ENCODE measurements around the gene UBE2Q2.
"Not testable (repeated sequence)": the region's sequence is repeated elsewhere in the genome, so short reads cannot be mapped to it uniquely, and the experiment has no call there.

The UBE2Q2 gene

DNA sequence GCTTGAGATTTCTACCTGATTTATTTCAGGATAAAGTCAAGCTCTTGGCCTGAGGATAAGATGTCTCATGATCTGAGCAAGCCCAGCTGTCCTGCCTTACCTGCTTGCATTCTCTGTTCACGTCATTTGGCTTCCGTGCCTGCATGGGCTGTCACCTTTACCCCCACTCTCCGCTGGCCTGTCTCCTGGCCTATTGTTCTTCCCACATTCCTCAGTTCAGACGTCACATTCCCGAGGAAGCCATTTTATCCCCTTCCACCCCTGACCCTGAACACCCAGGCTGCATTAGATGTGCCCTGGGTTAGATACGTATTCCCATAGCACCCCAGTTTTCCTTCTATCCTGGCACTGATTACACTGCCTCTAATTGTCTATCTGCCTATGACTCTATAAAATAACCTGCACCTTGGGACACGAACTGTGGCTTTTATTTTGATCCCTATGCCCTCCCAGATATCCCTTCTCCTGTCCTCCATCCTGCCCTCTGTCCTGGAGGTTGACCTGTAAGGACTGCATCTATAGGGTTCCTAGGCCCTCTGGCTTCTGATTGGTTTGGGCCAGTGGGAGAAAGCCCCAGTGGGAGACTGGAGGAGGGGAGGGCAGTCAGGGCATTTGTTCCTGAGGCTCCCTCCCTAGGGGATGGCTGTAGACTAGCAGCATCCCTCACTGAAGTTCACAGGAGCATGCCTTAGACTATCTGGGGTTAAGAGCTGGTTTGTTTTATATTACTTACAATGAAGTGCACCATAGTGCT, 19.2 kb upstream of the UBE2Q2 start:
- no peak for DNase-seq (ENCODE audit: low spot score)

DNA sequence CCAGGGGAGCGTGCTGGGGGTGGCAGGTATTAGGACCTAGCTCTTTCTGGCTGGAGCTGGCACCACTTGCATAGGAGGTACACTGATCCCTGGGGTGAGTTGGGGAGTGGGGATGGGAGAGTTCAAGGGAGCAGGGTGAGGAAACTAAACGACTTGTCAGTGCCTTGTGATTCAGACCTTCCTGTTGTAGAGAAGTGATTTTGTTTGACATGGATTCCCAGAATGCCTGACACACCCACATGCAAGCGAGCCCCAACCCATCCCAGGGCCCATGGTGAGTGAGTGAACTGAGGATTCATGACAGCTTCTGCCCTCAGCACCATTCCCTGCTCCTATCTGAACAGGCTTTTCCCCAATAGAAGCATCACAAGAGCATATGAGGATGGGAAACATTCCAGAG, 15.6 kb upstream of the UBE2Q2 start:
- DNase-seq (ENCODE audit: low spot score): no peak

DNA sequence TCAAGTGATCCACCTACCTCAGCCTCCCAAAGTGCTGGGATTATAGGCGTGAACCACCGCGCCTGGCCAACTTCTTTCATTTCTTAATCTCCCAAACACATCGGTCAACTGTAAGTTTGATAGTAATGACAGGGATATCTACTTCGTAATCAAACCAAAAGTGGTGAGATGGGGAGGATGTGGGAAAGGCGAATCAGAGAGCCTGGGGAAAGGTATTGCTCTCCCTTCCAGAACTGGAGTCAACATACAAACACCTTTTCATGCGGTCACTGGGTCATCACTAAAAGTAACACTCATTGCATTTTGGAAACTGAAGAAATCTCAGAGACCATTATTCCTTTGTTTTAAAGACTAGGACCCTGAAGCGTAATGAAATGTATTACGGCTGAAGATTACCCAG, 14.8 kb upstream of the UBE2Q2 start:
- no peak for DNase-seq (ENCODE audit: low spot score)

DNA sequence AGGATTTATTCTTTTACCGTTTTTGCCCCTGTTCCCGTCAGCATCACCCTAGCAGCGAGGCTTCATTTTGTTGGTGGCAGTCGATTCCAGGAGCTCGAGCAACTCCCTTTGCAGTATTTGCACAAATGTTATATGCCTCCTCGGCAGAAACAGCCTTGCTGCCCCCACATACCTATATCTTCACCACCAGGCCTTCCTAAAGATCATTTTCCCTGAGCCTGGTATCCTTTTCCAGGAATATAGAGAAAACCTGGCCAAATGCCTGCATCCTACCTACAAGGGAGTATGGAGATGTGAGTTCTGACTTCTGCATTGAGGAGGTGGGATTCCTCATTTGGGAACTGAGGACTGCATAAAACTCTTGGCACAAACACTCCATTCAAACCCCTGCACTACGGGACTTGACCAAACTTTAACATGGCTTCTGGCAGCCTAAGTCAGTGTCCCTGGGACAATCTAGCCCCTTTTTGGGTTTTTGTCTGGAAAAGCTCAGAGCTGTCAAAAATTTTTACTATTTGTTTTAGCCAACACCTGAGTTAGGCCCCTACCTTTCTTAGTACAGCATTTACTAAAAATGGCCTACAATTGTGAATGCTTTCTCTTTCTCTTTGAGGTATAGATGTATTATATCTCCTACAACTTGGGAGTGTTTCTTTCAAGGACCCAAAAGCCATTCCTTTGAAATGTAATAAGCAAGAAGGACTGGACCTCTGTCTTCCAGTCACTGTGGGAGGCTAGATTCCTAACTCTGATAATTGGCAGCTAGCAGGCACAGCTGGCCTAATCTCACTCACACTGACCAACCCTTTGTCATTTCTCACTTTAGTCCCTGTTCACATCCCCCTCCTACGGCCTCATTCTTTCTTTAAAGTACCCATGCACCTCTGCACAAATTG, 12.1 kb upstream of the UBE2Q2 start:
- DNase-seq (ENCODE audit: low spot score): no peak

DNA sequence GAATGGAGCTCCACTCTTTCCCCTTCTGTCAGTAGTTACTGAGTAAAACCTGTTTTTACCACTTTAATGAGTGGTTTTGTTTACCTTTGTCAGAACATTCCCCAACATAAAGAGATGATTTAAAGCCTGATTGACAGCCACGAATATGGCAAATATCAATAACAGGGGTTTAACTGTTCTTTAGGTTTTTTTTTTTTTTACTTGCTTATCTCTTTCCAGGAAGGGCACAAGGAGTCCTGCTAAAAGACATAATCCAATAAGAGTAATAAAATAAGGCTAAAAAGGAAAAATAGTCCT, 11.5 kb upstream of the UBE2Q2 start:
- no peak for DNase-seq (ENCODE audit: low spot score)

DNA sequence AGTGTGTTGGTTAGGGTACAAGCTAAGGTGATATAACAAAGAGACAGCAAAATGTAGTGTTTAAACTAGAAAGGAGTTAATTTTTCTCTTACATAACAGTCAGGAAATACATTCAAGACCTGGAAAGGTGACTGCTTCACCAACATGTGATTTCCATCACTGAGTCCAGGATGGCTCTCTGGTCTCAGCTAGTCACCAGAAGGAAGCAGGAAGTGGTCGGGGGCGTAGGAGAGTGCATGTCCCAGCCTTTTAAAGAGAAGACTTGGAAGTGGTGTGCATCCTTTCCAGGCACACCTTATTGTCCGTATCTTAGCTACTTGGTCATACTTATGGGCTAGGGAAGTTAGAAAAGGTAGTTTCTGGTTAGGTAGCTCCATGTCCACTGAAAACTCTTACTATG, 11.1 kb upstream of the UBE2Q2 start:
- no peak for DNase-seq (ENCODE audit: low spot score)

DNA sequence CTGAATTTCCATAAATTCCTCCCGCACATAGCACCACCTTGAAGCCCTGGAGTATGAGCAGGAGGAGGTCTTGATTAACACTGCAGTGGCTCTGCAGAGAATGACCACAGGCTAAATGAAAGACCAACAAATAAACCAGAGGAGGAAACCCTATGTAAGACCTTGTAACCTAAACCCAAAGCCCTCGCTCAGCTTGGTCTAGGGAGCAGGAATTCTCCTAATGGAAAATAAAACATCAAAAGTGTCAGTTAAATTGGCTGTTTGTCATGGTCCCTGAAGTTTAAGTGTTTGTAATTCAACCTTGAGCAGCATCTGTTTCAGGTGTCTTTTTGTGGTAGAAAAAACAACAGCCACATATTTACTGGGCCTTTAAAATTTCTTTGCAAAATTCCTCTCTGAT, 9.2 kb upstream of the UBE2Q2 start:
- no peak for DNase-seq (ENCODE audit: low spot score)

DNA sequence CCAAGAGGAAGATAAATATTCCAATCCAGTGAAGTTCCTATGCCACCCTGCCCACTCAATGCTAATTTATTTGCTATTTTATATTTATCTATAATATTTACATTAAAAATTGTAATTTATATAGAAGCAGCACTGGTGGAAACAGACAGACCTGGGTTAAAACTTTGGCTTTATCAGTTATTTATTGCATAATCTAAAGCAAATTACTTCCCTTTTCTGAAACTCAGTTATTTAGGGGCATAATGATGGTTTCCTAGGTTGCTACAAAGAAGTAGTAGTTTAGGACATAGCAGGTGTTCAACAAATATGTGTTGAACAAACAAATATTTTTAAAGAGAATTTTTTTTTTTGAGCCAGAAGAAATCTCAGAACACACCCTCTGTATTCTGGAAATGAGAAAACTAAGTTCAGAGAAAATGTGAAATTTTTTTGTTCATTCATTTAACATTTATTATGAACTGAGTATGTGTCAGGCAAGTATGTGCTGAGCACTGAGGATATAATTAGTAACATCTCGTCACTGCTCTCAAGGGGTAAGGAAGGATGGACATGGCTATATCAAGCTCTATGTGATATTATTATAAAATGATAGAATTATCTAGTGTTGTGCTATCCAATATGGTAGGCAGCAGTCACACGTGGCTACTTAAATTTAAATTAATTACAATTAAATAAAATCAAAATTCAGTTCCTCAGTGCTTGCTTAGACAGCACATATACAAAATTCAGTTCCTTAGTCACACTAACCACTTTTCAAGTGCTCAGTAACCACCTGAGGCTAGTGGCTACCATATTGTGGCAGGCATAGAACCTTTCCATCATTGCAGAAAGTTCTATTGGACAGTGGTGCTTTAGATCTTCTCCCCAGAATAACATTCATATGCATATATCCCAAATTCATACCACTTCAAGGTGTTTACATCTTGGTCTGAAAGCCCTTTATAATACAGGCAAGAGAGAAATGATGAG, 7.0 kb upstream of the UBE2Q2 start:
- DNase-seq (ENCODE audit: low spot score): no peak

DNA sequence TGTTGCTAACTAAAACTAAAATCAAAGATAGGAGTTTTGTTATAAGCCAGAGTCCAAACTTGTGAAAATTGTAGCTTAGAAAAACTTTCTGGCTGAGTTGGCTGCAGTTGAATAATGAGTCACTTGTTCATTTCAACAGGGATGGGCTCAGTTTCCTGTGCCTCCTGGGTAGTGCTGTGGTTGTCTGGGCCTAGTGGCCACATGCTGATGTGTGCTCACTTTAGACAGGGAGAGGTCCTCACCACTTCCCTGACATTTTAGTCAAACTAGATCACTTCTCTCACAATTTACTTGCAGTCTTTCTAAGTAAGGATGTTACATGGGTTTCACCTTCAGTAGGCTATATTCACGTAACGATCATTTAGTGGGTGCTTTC, 6.3 kb upstream of the UBE2Q2 start:
- DNase-seq (ENCODE audit: low spot score): no peak

DNA sequence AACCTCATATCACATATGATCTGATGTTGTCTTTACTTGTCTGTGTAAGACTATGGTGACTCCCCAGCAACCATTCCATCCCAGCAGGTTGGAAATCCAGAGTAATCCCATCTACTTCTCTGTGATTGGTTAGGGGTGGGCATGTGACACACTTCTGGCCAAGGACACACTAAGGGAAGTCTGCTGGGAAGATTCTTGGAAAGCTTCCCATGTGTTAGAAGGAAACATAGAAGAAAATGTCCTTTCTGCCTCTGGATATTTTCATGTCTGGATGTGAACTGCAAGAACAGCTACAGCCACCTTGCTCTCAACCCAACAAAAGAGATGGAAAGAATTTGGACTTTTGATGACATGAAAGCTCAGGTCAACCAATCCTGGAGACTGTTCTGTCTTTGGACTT, 2.6 kb upstream of the UBE2Q2 start:
- DNase-seq (ENCODE audit: low spot score): no peak

DNA sequence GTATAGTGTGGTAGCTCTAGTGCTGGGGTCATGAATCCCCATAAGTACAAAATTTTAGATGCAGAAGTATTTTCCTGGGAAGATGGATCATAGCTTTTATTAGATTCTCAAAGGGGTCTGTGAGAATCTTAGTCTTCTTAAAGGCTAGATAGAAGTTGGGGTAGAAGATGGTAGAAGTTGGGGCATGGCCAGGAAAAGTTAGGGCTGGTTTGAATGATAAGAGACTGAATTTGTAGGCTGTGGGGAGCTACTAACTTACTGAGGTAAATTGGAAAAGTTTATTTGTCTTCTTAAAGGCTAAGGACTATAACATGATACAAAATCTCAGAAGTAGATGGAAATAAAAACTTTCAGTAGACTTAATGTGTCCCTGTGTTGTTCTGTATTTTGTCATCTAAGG, 1.6 kb upstream of the UBE2Q2 start:
- no peak for DNase-seq (ENCODE audit: low spot score)

DNA sequence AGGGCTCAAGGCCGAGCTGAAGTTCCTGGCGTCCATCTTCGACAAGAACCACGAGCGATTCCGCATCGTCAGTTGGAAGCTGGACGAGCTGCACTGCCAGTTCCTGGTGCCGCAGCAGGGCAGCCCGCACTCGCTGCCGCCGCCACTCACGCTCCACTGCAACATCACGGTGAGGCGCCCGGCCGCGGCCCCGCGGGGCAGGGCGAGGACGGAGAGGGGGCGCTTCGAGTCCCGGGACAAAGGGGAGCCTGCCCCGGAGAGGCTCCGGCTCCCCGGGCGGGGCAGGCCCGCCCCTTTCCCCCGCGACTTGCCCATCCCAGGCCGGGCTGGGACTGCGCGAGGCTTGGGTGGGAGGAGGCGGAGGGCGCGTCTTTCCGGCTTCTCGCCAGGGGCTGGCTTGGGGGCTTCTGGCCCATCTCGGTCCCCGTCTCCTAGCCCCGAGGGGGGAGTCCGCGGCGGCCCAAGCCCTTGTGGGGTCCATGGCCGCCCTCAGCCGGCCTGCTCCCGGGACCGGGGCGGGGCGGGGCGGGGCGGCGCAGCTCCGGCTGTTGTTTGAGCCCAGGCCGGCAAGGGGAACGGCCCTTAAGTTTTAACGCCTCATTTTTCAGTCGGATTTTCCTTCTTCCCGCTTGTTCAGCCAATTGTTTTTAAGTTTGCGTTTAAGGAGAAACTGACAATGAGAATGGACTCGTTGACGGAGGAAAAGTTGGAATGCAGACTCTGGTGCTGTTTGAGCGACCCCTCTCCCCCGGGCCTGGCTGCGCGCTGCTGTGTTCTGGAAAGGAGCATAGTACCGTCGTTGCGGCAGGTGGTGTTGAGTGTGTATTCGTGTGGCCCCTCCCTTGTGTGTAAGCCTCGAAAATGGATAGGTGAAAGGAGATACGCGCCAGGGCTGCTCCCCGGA, 683 bp downstream of the UBE2Q2 start:
- peak; percentile 84 for DNase-seq (ENCODE audit: low spot score)

DNA sequence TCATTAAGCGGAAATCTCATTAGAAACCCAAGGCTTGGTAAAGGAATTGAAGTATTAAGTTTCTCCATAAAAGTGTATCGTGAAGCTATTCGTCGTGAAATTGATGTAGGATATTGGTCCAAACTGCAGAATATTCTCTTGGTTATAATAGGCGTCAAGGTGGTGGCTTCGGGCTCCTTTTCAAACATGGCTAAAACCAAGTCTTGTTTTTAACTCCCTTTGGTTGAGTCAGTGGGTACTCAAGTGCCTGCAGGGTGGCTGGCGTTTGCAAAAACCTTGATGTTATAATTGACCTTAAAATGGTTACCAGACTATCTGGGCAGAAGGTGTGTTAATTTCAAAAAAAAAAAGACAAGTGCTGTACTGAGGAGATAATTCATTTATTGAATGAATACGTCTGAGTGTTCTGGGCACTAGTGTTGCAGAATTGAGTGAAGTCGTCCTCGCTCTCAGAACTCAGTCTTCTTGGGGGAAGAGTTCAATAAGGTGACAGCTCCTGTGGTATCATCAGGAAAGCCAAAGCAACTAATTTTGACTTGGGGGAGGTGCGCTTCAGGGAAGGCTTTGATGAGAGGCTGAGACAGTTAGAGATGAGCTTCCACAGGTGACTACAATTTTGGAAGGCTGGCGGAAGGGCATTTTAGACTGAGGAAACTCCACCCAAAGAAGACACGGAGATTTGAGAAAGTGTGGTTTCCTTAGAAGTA, 1.5 kb downstream of the UBE2Q2 start:
- DNase-seq (ENCODE audit: low spot score): no peak

DNA sequence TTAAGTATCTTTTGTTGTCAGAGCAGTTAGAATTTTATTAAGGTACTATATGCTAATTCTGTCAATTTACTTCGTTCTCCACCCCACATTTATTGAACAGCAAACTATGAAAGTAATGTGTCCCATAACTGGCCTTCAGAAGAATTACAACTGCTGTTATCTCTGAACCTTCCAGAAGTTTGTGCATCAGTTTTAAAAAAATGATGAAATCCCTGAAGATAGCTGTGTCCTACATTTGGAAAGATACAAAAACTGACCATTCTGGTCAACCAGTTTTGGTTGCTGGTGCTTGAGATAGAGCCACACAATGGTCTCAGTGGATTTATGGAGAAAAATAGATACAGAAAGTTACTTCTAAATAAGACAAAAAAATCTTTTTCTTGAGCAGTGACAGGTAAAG, 5.9 kb downstream of the UBE2Q2 start:
- no peak for DNase-seq (ENCODE audit: low spot score)

DNA sequence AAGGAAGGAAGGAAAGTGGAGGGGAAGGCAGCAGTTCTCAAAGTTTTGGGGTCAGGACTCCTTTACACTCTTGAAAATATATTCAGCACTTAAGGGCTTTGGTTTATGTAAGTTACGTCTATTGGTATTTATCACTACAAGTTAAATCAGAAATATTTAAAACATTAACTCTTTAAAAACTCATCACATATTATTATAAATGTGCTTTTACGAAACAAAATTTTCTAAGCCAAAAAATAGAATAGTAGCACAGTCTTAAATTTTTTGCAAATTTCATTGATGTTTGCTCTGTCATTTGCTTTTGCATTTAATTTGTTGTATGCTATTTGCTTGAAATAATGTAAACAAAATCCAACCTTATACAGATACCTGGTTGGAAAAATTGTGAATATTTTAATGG, 7.5 kb downstream of the UBE2Q2 start:
- no peak for DNase-seq (ENCODE audit: low spot score)

DNA sequence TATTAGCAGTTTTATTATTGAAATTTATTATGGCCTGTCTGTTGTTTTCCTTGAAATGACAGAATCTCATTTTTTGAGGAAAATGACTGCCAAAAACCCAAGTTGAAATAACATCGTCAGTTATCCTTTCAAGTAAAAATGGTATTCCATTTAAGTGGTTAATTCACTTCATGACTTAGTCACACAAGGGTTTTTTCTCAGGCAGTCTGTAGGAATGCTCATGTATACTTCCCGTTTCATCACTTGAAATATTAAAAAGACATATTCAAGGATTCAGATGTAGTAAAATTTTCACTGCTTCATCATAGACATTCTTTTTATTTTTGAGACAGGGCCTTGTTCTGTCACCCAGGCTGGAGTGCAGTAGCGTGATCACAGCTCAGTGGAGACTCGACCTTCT, 8.3 kb downstream of the UBE2Q2 start:
- not testable (repeated sequence) for DNase-seq (ENCODE audit: low spot score)

DNA sequence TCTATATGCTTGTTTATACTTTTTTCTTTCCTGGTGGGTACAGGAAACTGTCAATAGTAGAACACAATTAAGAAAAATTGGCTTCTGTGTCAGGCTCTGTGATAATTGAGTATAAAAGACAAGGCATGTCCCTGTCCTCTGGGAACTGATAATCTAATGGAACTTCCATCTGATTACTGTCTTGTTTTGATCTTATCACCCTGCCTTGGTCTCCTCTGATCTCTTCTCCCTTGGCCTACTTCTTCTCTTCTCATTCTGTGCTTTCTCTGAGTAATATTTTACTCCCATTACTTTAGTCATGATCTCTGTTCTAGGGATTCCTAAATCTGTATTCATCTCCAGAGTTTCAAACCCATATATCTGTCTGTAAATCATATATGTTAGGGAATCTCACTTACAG, 14.6 kb downstream of the UBE2Q2 start:
- DNase-seq (ENCODE audit: low spot score): no peak

DNA sequence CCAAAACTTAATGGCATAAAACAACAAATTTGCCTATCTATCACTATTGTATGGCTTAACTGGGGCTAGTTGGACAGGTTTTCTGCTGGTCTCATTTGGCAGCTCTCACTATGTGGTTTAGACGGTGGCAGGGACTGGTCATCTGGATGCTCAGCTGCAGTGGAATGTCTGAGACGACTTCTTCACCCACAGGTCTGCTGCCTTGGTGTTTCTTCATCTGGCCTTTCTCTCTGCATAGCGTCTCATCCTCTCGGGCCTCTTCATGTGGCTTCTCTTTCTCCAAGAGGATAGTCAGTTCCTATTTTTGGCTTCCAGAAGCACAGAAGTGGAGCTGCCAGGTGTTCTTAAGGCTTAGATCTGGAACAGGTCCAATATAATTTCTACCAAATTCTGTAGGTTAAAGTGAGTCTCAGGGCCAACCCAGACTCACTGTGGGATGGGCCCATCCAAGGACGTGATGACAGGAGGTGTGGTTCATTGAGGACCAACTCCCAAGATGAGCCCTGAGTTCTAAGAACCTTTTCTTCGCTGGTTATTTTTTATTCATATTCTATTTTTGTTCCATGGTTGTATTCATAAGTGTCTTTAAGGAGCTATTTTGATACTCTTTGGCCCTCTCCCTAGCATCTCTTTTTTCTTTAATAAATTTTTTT, 18.6 kb downstream of the UBE2Q2 start:
- no peak for DNase-seq (ENCODE audit: low spot score)

DNA sequence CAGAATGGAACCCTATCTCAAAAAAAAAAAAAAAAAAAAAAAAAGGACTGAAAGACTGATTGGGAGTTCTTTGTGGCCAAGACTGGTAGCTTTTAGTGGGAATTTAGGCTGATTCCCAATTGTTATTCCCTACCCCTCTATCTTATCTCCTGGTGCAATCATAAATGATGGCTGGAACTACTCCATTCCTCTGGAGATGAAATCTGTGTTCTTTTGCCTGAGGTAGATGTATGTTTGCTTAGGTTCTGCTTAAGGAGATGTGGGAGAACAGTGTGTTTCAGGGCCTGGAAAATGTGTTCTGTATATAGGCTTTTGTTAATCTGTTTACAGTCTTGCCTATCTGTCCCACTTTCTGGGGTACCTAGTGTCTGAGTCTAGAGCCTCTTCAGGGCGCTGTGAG, 19.5 kb downstream of the UBE2Q2 start:
- no peak for DNase-seq (ENCODE audit: low spot score)

Data from left forelimb (tissue), 1 donor.